LNCAP (cell line): Measurements from ENCODE around the gene GNAL.

Source experiments
- TF ChIP-seq, protein P1 (sequence below): fragments of 450-650 bp; IDR thresholded peaks from 2 replicates; pipeline ENCODE4 v1.5.1; 2017; ENCODE audit warnings: mild to moderate bottlenecking

The GNAL gene

DNA sequence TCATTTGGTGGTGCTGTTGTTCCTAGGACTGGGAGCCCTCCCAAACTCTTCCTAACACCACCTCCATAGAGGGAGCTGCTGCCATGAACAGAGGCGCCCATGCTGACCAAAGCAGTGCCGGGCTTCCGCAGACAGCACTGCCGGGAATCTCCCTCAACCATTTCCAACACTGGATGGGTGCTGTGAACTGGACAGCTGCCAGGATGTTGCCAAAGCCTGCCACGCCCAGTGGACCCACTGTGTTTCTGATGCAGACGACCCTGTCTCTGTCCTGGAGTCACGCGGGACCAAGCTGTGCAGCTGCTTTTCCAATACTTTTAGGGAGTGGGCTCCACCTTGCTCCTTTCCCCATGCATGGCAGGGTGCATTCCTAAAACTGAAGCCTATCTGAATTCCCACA, 16.9 kb upstream of the GNAL start:
- TF ChIP-seq, protein P1, sequence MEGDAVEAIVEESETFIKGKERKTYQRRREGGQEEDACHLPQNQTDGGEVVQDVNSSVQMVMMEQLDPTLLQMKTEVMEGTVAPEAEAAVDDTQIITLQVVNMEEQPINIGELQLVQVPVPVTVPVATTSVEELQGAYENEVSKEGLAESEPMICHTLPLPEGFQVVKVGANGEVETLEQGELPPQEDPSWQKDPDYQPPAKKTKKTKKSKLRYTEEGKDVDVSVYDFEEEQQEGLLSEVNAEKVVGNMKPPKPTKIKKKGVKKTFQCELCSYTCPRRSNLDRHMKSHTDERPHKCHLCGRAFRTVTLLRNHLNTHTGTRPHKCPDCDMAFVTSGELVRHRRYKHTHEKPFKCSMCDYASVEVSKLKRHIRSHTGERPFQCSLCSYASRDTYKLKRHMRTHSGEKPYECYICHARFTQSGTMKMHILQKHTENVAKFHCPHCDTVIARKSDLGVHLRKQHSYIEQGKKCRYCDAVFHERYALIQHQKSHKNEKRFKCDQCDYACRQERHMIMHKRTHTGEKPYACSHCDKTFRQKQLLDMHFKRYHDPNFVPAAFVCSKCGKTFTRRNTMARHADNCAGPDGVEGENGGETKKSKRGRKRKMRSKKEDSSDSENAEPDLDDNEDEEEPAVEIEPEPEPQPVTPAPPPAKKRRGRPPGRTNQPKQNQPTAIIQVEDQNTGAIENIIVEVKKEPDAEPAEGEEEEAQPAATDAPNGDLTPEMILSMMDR = no peak

DNA sequence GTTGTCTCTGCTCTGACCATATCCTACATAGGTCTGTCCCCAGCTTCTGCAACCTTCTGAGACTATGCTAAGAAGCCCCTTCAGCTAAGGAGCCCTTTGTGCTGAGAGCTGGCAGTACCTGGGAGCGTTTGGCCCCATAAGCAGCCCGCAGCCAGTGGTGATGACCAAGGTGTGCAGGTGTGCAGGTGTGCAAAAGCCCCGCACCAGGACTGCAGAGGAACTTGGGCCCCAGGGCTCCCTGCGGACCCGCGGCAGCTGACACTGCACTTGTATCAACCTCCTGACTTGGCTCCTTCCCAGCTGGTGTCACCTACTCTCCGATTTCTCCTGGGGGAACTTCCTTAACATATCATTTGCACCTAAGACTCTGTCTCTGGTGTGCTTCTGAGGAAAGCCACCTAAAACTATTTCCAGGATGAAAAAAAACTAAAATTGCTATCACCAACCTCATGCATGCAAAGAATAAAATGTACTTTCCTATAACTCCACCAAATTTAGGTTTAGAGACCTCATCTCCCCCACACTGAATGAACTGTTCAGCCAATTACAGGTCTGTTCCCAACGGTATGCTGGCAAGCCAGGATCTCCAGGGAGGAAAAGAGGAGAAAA, 16.1 kb upstream of the GNAL start:
- TF ChIP-seq, protein P1 = no peak

- TF ChIP-seq, protein P1 = no peak
Measured at GRCh38 chr18:11673560-11673959, 15.5 kb upstream of the GNAL start.

- TF ChIP-seq, protein P1 = no peak
Measured at GRCh38 chr18:11674119-11674518, 14.9 kb upstream of the GNAL start.

DNA sequence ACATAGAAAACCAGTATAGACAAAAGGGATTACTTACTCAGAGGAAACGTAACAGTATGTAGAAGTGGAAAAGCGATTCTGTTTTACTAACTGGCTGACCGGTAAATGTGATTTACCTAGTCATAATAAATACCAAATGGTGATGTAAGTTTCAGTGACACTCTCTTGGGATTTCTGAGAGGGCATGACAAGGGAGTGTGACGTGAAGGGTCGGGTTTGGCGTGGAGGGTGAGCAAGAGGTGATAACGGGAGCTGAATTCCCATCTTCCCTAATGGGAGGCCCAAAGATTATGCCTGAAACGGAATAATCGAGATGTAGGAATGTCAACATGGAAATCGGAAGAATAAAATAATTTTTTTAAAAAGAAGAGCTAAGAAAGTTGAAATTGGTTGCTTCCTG, 12.7 kb upstream of the GNAL start:
- TF ChIP-seq, protein P1 = no peak

DNA sequence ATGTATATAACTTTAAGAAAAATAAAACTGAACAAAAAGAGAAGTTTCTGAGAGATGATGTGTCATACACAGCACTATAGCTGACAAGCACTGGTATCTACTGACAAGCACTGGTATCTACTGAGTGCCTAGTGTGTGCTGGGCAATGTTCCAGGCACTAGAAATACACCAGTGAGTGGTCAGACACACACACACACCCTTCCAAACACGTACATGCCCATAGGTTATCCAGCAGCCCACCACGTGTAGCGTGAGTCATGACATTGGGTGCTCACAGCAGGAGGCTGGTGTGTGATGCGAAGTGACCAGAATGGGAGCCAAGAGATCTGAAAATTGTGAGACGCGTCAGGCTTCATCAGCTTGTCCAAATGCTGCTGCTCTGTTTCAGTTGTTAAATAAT, 12.2 kb upstream of the GNAL start:
- TF ChIP-seq, protein P1 = no peak

DNA sequence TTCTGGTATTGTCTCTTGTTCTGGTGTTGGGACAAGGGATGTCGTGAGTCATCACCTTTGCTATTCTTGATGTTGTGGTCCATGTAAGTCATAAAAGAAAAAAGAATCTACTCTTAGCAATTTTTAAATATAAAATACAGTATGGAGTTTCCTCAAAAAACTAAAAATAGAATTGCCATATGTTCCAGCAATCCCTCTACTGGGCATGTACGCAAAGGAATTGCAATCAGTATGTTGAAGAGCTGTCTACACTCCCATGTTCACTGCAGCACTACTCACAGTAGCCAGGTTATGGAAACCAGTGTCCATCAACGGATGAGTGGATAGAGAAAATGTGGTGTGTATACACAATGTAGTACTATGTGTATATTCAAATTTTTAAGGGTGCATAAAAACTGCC, 10.9 kb upstream of the GNAL start:
- TF ChIP-seq, protein P1 = no peak
